DOHH2 (cell line): ENCODE results near the gene SSTR4.

ENCODE experiments used
- H3F3A ChIP-seq: fragments of 200-600 bp; sonication (generic), shearing (Covaris generic); 2 replicates; pipeline ENCODE4 v1.6.0; 2016; ENCODE audit warnings: antibody characterized with exemption, mild to moderate bottlenecking; ENCODE audit not compliant: control insufficient read depth, insufficient read depth
- H3K27ac ChIP-seq: fragments of 200-600 bp; sonication (generic); 2 replicates; pipeline ENCODE4 v1.5.1; 2014; ENCODE audit warnings: low read depth, mild to moderate bottlenecking, low read length, moderate library complexity
- H3K27me3 ChIP-seq: fragments of 200-600 bp; sonication (generic); 2 replicates; pipeline ENCODE4 v1.6.1; 2014; ENCODE audit warnings: mild to moderate bottlenecking, low read length, mixed read lengths; ENCODE audit not compliant: control insufficient read depth
- H3K36me3 ChIP-seq: fragments of 200-600 bp; sonication (generic); 2 replicates; pipeline ENCODE4 v1.6.1; 2014; ENCODE audit warnings: mild to moderate bottlenecking, low read length, moderate library complexity, mixed read lengths; ENCODE audit not compliant: control insufficient read depth
- H3K4me1 ChIP-seq: fragments of 200-600 bp; sonication (generic); 2 replicates; pipeline ENCODE4 v1.6.1; 2014; ENCODE audit warnings: mild to moderate bottlenecking, low read length, mixed read lengths; ENCODE audit not compliant: control insufficient read depth
- H3K4me2 ChIP-seq: fragments of 200-600 bp; sonication (generic); 2 replicates; pipeline ENCODE4 v1.6.0; 2014; ENCODE audit warnings: mild to moderate bottlenecking, low read length, moderate library complexity
- H3K4me3 ChIP-seq: fragments of 200-600 bp; sonication (generic); 2 replicates; pipeline ENCODE4 v1.5.1; 2014; ENCODE audit warnings: mild to moderate bottlenecking, low read length, mixed read lengths
- H3K79me2 ChIP-seq: fragments of 200-600 bp; sonication (generic); 2 replicates; pipeline ENCODE4 v1.6.1; 2014; ENCODE audit warnings: mild to moderate bottlenecking, low read length, mixed read lengths; ENCODE audit not compliant: control insufficient read depth
- H3K9me2 ChIP-seq: fragments of 200-600 bp; sonication (generic); replicated peaks from 2 replicates; pipeline ENCODE4 v1.6.1; 2014; ENCODE audit warnings: mild to moderate bottlenecking, low read length, mixed read lengths; ENCODE audit not compliant: control insufficient read depth
- H3K9me3 ChIP-seq: fragments of 200-600 bp; sonication (generic); 2 replicates; pipeline ENCODE4 v1.6.1; 2014; ENCODE audit warnings: antibody characterized with exemption, low read length, mixed read lengths; ENCODE audit not compliant: control insufficient read depth, insufficient read depth
- H4K20me1 ChIP-seq: fragments of 200-600 bp; sonication (generic); 2 replicates; pipeline ENCODE4 v1.6.0; 2014; ENCODE audit warnings: low read depth, mild to moderate bottlenecking, antibody characterized with exemption, low read length, moderate library complexity; ENCODE audit not compliant: control insufficient read depth, insufficient read depth
- CTCF ChIP-seq: fragments of 200-600 bp; sonication (generic); IDR thresholded peaks from one replicate; pipeline ENCODE4 v1.5.1; 2014; ENCODE audit warnings: antibody characterized with exemption, mild to moderate bottlenecking, low read depth, low read length; ENCODE audit not compliant: poor library complexity, severe bottlenecking
- EZH2phosphoT487 ChIP-seq: fragments of 200-600 bp; sonication (generic); IDR thresholded peaks from 2 replicates; pipeline ENCODE4 v1.6.1; 2017; ENCODE audit warnings: borderline replicate concordance, mild to moderate bottlenecking, antibody characterized with exemption, low read length, moderate library complexity, mixed read lengths

Gene SSTR4

DNA sequence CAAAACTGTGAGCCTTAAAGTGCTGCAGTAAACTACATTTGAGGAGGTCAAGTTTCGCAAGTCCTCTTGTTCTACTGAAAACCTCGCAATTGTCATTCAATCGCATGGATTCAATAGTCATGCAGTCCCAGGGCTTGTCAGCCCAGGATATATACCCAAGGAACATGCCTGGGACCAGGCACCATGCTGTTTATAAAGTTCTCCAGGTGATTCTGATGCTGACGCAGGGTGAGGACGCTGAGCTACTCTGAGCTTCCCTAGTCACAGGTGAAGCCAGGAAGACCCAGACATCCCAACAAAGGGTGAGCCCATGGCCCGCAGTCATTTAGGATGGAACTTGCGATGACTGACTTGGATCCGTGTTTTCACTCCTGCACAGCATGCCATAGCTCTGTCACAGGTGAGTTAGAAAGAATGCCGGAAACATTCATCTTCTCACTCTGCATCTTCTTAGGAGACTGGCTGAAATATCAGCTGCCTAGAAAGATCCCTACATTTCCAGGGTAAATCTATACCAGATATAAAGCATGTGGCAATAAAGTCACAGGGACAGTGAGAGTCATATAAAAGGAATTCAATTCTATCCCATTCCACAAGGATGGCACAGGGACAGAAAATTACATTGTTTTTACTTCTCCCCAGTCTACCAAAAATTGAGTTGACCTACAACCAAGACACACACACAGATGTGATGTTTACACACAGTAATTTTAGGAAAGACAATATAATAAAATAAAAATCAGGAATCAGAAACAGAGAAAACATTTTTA, 27.0 kb upstream of the SSTR4 start:
- no peak overlapping the region for H3K4me3 ChIP-seq
- no peak overlapping the region for H3K27ac ChIP-seq
- no peaks in the 10 kb centered on the region for H4K20me1 ChIP-seq
- no peaks in the 10 kb centered on the region for H3K4me1 ChIP-seq
- TF ChIP-seq EZH2phosphoT487 (no peak), CTCF (no peak)
- H3K79me2 ChIP-seq = no peaks in the 10 kb centered on the region
- H3K4me2 ChIP-seq = no peak overlapping the region
- H3K9me3 ChIP-seq = no peaks in the 10 kb centered on the region
- H3K27me3 ChIP-seq = no peaks in the 10 kb centered on the region
- H3K36me3 ChIP-seq = no peaks in the 10 kb centered on the region
- H3K9me2 ChIP-seq = no peaks in the 10 kb centered on the region
- H3F3A ChIP-seq = no peaks in the 10 kb centered on the region

- Histone ChIP-seq H3K27me3 (no peaks in the 10 kb centered on the region), H3K36me3 (no peaks in the 10 kb centered on the region), H3K79me2 (no peaks in the 10 kb centered on the region), H3K4me3 (no peak overlapping the region), H3K4me1 (no peaks in the 10 kb centered on the region), H3K9me3 (no peaks in the 10 kb centered on the region), H4K20me1 (no peaks in the 10 kb centered on the region), H3K4me2 (no peak overlapping the region), H3F3A (no peaks in the 10 kb centered on the region), H3K27ac (no peak overlapping the region), H3K9me2 (no peaks in the 10 kb centered on the region)
- TF ChIP-seq CTCF = no peak
- no peak for TF ChIP-seq EZH2phosphoT487
Measured at GRCh38 chr20:23008667-23009066, 26.4 kb upstream of the SSTR4 start.

GRCh38 chr20:23009636-23010035, 25.5 kb upstream of the SSTR4 start:
- H3K4me2 ChIP-seq = no peak overlapping the region

More at GRCh38 chr20:23009636-23010035, 25.5 kb upstream of the SSTR4 start:
- no peaks in the 10 kb centered on the region for H3K9me3 ChIP-seq
- no peaks in the 10 kb centered on the region for H3F3A ChIP-seq
- H4K20me1 ChIP-seq = no peaks in the 10 kb centered on the region
- no peaks in the 10 kb centered on the region for H3K9me2 ChIP-seq
- TF ChIP-seq EZH2phosphoT487 (no peak), CTCF (no peak)
- no peaks in the 10 kb centered on the region for H3K4me1 ChIP-seq
- H3K36me3 ChIP-seq = no peaks in the 10 kb centered on the region
- no peaks in the 10 kb centered on the region for H3K27me3 ChIP-seq
- H3K27ac ChIP-seq = no peak overlapping the region
- H3K4me3 ChIP-seq = no peak overlapping the region
- H3K79me2 ChIP-seq = no peaks in the 10 kb centered on the region
